Chondrocyte (in vitro differentiated cells): ENCODE results near the gene TBC1D9B. TPM values are rescaled to one million over a fixed set of nuclear protein-coding genes. Genes with fewer than 3 reads are reported as not detected.

Experiments
- DNase-seq: peaks from one replicate; pipeline ENCODE4 v3.0.0; 2021; ENCODE audit warnings: mixed read lengths, low spot score
- H3K27ac Mint-ChIP-seq: one replicate; pipeline ENCODE4 v1.8.0; 2021; ENCODE audit warnings: mild to moderate bottlenecking, moderate library complexity, mixed read lengths; ENCODE audit not compliant: unreplicated experiment
- H3K27me3 Mint-ChIP-seq: 2 replicates; pipeline ENCODE4 v1.8.0; 2021; ENCODE audit warnings: low read depth, mixed read lengths
- H3K36me3 Mint-ChIP-seq: 2 replicates; pipeline ENCODE4 v1.8.0; 2021; ENCODE audit warnings: low read depth, mixed read lengths
- H3K4me1 Mint-ChIP-seq: 2 replicates; pipeline ENCODE4 v1.8.0; 2021; ENCODE audit warnings: low read depth, mild to moderate bottlenecking, mixed read lengths
- H3K4me3 Mint-ChIP-seq: one replicate; pipeline ENCODE4 v1.8.0; 2021; ENCODE audit warnings: mild to moderate bottlenecking, moderate library complexity, mixed read lengths; ENCODE audit not compliant: unreplicated experiment
- H3K9me3 Mint-ChIP-seq: 2 replicates; pipeline ENCODE4 v1.8.0; 2021; ENCODE audit warnings: low read depth, mixed read lengths
- CTCF ChIP-seq: fragments of 200-600 bp; sonication (generic); IDR thresholded peaks from 2 replicates; pipeline ENCODE4 v1.5.0; 2021; ENCODE audit warnings: antibody characterized with exemption, mild to moderate bottlenecking, moderate library complexity
- total RNA-seq: library from RNA; stranded (reverse); gene quantifications from 3 replicates; pipeline ENCODE4 v1.2.1, GENCODE V29; 2021

The TBC1D9B gene
- total RNA-seq, 1 donor from 2014 or later = 118 TPM

DNA sequence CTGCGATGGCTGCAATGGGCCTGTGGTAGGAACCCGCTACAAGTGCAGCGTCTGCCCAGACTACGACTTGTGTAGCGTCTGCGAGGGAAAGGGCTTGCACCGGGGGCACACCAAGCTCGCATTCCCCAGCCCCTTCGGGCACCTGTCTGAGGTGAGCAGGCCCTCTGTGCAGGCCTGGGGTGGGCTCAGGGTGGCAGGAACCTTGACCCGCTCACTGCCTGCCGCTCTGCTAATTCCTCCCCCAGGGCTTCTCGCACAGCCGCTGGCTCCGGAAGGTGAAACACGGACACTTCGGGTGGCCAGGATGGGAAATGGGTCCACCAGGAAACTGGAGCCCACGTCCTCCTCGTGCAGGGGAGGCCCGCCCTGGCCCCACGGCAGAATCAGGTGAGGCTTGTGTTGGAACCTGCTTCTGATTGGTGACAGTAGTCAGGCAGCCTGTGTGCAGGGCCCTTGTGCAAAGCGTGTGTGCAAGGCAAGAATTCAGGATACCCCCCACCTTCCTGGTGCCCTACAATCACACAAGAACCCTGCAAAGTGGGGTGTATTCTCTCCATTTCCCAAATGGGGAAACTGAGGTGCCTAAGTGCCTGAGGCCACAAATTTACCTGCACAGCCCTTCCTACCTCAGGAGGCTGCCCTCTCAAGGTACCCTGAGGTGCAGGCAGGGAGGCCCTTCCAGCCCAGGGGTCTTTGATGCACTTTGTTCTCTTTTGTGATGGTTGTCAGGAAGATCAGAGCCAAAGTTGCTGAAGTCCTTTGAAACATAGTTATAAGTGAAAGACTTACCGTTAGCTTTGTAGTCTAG lies 83.6 kb downstream of the TBC1D9B start:
- Mint-ChIP-seq H3K4me3 (no peak overlapping the region), H3K9me3 (no peaks in the 10 kb centered on the region), H3K27me3 (no peaks in the 10 kb centered on the region), H3K4me1 (peaks cover 59% of the 10 kb centered on the region), H3K27ac (peak overlapping the region; percentile 33), H3K36me3 (peaks cover 34% of the 10 kb centered on the region)
- peak; percentile 28 for DNase-seq
- TF ChIP-seq CTCF = no peak

DNA sequence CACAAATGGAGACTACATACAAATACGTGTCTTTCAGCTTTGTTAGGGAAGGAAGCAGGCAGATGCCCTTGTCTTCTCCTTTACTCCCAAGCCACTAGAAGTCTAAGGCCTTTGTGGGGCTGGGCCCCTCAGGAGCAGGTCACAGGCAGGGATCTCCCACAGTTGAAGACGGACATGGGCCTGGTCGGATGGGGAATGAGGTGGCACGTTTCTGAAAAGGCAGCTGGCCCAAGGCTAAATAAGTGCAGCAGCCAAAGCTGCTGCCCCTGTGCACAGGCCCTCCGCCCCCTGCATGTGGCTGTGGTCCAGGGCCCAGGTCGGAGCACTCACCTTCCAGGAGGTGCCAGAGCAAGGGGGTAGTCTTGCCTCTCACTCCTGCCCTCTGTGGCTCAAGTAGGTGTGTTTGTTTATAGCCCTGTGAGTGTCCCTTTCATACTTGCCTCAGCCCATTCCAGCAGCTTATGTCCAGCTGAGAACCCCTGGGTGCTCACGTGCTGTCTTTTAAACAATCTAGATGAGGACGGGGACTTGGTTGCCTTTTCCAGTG lies 85.2 kb downstream of the TBC1D9B start:
- no peak for TF ChIP-seq CTCF
- Mint-ChIP-seq H3K36me3 (peaks cover 21% of the 10 kb centered on the region), H3K4me1 (peaks cover 66% of the 10 kb centered on the region), H3K27me3 (no peaks in the 10 kb centered on the region), H3K27ac (peak overlapping the region; percentile 96), H3K4me3 (peak overlapping the region; percentile 91), H3K9me3 (no peaks in the 10 kb centered on the region)
- DNase-seq = no peak

- no peak for DNase-seq
- no peak for TF ChIP-seq CTCF
- H3K27ac Mint-ChIP-seq = peak overlapping the region; percentile 96
- H3K36me3 Mint-ChIP-seq = peaks cover 20% of the 10 kb centered on the region
- H3K9me3 Mint-ChIP-seq = no peaks in the 10 kb centered on the region
- H3K27me3 Mint-ChIP-seq = no peaks in the 10 kb centered on the region
- peaks cover 66% of the 10 kb centered on the region for H3K4me1 Mint-ChIP-seq
- H3K4me3 Mint-ChIP-seq = peak overlapping the region; percentile 91
Measured at GRCh38 chr5:179822059-179822432, 85.7 kb downstream of the TBC1D9B start.

GRCh38 chr5:179821298-179822058 lies 86.2 kb downstream of the TBC1D9B start:
- no peaks in the 10 kb centered on the region for H3K27me3 Mint-ChIP-seq
- peak; percentile 98 for DNase-seq
- TF ChIP-seq CTCF = peak; percentile 58
- peaks cover 62% of the 10 kb centered on the region for H3K4me1 Mint-ChIP-seq
- peak overlapping the region; percentile 91 for H3K4me3 Mint-ChIP-seq
- H3K9me3 Mint-ChIP-seq = no peaks in the 10 kb centered on the region
- H3K36me3 Mint-ChIP-seq = peaks cover 16% of the 10 kb centered on the region
- peak overlapping the region; percentile 96 for H3K27ac Mint-ChIP-seq
